A673 (cell line): ENCODE measurements around the gene LYRM4. TPM values are rescaled to one million over a fixed set of nuclear protein-coding genes. Genes with fewer than 3 reads are reported as not detected.

Source experiments
- BruUV-seq: library from RNA; stranded (reverse); fragments of 400-500 nt; replicated peaks from 2 replicates; lab custom pipeline; 2021; lab: Mats Ljungman, UMichigan
- CTCF ChIA-PET: fragments of 300-600 bp; sonication (Branson Sonifier 250); formaldehyde crosslinking; loops from one replicate; lab custom pipeline; 2022; ENCODE audit warnings: antibody characterized with exemption; lab: Charles Lee
- POLR2A ChIA-PET: fragments of 300-600 bp; sonication (Branson Sonifier 250); formaldehyde crosslinking; loops from one replicate; lab custom pipeline; 2022; ENCODE audit warnings: antibody characterized with exemption; ENCODE audit not compliant: low non-redundant PET; lab: Charles Lee
- DNase-seq: peaks from one replicate; pipeline ENCODE4 v3.0.0-alpha.2; 2015; ENCODE audit warnings: low spot score
- H3K27ac ChIP-seq: fragments of 200-600 bp; sonication (generic); 2 replicates; pipeline ENCODE4 v1.5.1; 2016; ENCODE audit warnings: mixed run types, low read depth, mild to moderate bottlenecking, mixed read lengths, antibody characterized with exemption, low read length; ENCODE audit not compliant: poor library complexity, severe bottlenecking
- H3K27me3 ChIP-seq: fragments of 200-600 bp; sonication (generic); replicated peaks from 2 replicates; pipeline ENCODE4 v1.6.1; 2017; ENCODE audit warnings: mixed run types, low read depth, mild to moderate bottlenecking, mixed read lengths, antibody characterized with exemption, low read length; ENCODE audit not compliant: insufficient read depth, poor library complexity
- H3K36me3 ChIP-seq: fragments of 200-600 bp; sonication (generic); 2 replicates; pipeline ENCODE4 v1.6.1; 2016; ENCODE audit warnings: mixed run types, mild to moderate bottlenecking, mixed read lengths, antibody characterized with exemption, low read length; ENCODE audit not compliant: insufficient read depth, poor library complexity, severe bottlenecking
- H3K4me1 ChIP-seq: fragments of 200-600 bp; sonication (generic); 2 replicates; pipeline ENCODE4 v1.6.1; 2017; ENCODE audit warnings: mixed run types, mild to moderate bottlenecking, mixed read lengths, antibody characterized with exemption, low read length; ENCODE audit not compliant: insufficient read depth, poor library complexity, severe bottlenecking
- H3K4me3 ChIP-seq: fragments of 200-600 bp; sonication (generic); 2 replicates; pipeline ENCODE4 v1.5.1; 2016; ENCODE audit warnings: low read depth, mixed run types, mild to moderate bottlenecking, mixed read lengths, low read length; ENCODE audit not compliant: poor library complexity, severe bottlenecking
- H3K9me3 ChIP-seq: fragments of 200-600 bp; sonication (generic); 2 replicates; pipeline ENCODE4 v1.6.1; 2016; ENCODE audit warnings: mixed run types, low read depth, mild to moderate bottlenecking, mixed read lengths, antibody characterized with exemption, low read length; ENCODE audit not compliant: poor library complexity, severe bottlenecking
- CTCF ChIP-seq: fragments of 300-800, 200-600 bp; sonication (generic); conservative IDR thresholded peaks from 2 replicates; pipeline ENCODE4 v1.5.1; 2017; ENCODE audit warnings: low read depth, mild to moderate bottlenecking, antibody characterized with exemption, low read length, moderate library complexity, mixed read lengths
- EZH2 ChIP-seq: fragments of 200-600 bp; sonication (generic); IDR thresholded peaks from 2 replicates; pipeline ENCODE4 v1.6.1; 2017; ENCODE audit warnings: borderline replicate concordance, low read depth, mild to moderate bottlenecking, mixed read lengths, antibody characterized with exemption, low read length; ENCODE audit not compliant: poor library complexity, severe bottlenecking
- intact Hi-C: fragments of 100-400 bp; cut with micrococcal nuclease; formaldehyde crosslinking; loops from one replicate; pipeline ENCODE4 v1.10.0; 2022; ENCODE audit not compliant: unreplicated experiment
- total RNA-seq: library from RNA; stranded (reverse); gene quantifications from 2 replicates; pipeline ENCODE4 v1.2.3, GENCODE V29; 2021

The LYRM4 gene
- total RNA-seq, 1 experiment from 2014 or later, result 53.6 TPM

GRCh38 chr6:5104667-5105066, 156.1 kb downstream of the LYRM4 start:
- intact Hi-C loops, result no loop called here
- CTCF ChIA-PET, result no interaction called here
- Histone ChIP-seq H3K27me3 (no peaks in the 10 kb centered on the region), H3K4me1 (no peaks in the 10 kb centered on the region), H3K9me3 (no peaks in the 10 kb centered on the region), H3K27ac (no peak overlapping the region), H3K36me3 (no peaks in the 10 kb centered on the region), H3K4me3 (no peak overlapping the region)
- DNase-seq, result no peak
- no TSS peak for BruUV-seq
- POLR2A ChIA-PET, result interaction anchor here (0.6 kb wide), 1 partner anchor 75 kb away, joined by 3 read pairs; no protein-coding TSS in a partner anchor
- no peak for TF ChIP-seq EZH2

- intact Hi-C loops, result no loop called here
- Histone ChIP-seq H3K27ac (no peak overlapping the region), H3K27me3 (no peaks in the 10 kb centered on the region), H3K4me1 (no peaks in the 10 kb centered on the region), H3K4me3 (no peak overlapping the region), H3K36me3 (no peaks in the 10 kb centered on the region), H3K9me3 (no peaks in the 10 kb centered on the region)
- CTCF ChIA-PET, result interaction anchor here (0.7 kb wide), 1 partner anchor 25 kb away, joined by 4 read pairs; no protein-coding TSS in a partner anchor
- POLR2A ChIA-PET, result no interaction called here
- no peak for TF ChIP-seq CTCF
- no peak for TF ChIP-seq EZH2
- no peak for DNase-seq
- no TSS peak for BruUV-seq
Measured at GRCh38 chr6:5103250-5103649, 157.5 kb downstream of the LYRM4 start.

- Histone ChIP-seq H3K9me3 (no peaks in the 10 kb centered on the region), H3K4me3 (no peak overlapping the region), H3K27ac (no peak overlapping the region), H3K36me3 (no peaks in the 10 kb centered on the region), H3K27me3 (no peaks in the 10 kb centered on the region), H3K4me1 (no peaks in the 10 kb centered on the region)
- ChIA-PET POLR2A (no interaction called here), CTCF (interaction anchor here (1.0 kb wide), 1 partner anchor 45 kb away, joined by 3 read pairs; no protein-coding TSS in a partner anchor)
- intact Hi-C loops, result no loop called here
- DNase-seq, result no peak
- no peak for TF ChIP-seq CTCF
- no peak for TF ChIP-seq EZH2
- BruUV-seq, result no TSS peak
Measured at GRCh38 chr6:5102267-5102970, 158.3 kb downstream of the LYRM4 start.

- POLR2A ChIA-PET, result no interaction called here
- Histone ChIP-seq H3K4me1 (no peaks in the 10 kb centered on the region), H3K36me3 (no peaks in the 10 kb centered on the region), H3K27me3 (no peaks in the 10 kb centered on the region), H3K9me3 (no peaks in the 10 kb centered on the region), H3K4me3 (no peak overlapping the region), H3K27ac (no peak overlapping the region)
- CTCF ChIA-PET, result interaction anchor here (0.6 kb wide), 1 partner anchor 14 kb away, joined by 3 read pairs; no protein-coding TSS in a partner anchor
- DNase-seq, result no peak
- intact Hi-C loops, result no loop called here
- no TSS peak for BruUV-seq
- no peak for TF ChIP-seq CTCF
Measured at GRCh38 chr6:5100806-5101205, 159.9 kb downstream of the LYRM4 start.
